COLO829 (cell line): ENCODE data around the gene PDLIM5.
"Not testable (repeated sequence)": the region's sequence is repeated elsewhere in the genome, so short reads cannot be mapped to it uniquely, and the experiment has no call there.

Source experiments
- DNase-seq: peaks from one replicate; pipeline ENCODE4 v3.0.0; 2012; ENCODE audit warnings: low spot score

The PDLIM5 gene

GRCh38 chr4:94530073-94530472 lies 78.3 kb downstream of the PDLIM5 start:
- DNase-seq: no peak

DNA sequence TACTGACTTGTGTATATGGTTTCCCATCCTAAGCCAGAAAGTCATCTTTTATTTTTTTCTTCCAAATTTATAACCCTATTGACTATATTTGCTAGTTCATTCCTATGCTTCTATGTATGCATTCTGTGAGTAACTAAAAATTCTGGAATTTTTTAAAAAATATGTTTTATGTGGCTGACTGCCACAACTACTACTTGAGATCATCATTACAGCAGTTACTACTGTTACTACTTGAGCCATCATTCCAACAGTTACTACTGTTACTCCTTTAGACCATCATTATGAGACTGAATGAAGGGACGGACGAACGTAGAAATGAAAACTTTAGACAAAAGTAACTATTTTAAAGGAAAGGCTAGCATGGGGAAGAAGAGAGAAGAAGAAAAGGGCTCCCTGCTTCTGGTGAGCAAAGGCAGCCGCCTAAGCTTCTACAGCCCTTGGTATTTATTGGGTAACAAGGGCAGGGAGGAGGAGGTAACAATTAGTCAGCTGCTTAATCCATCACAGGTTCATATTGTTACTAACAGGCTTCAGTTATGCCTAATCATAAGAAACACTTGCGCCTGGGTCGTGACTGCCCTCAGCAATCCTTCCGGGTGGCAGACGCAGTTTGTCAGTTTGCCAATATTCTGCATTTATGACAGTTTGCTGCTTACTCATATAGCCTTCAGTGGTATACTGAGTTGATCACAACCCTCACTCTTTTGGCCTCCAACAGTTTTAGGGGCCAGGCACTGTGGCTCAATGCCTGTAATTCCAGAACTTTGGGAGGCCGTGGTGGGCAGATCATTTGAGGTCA lies 80.4 kb downstream of the PDLIM5 start:
- no peak for DNase-seq

DNA sequence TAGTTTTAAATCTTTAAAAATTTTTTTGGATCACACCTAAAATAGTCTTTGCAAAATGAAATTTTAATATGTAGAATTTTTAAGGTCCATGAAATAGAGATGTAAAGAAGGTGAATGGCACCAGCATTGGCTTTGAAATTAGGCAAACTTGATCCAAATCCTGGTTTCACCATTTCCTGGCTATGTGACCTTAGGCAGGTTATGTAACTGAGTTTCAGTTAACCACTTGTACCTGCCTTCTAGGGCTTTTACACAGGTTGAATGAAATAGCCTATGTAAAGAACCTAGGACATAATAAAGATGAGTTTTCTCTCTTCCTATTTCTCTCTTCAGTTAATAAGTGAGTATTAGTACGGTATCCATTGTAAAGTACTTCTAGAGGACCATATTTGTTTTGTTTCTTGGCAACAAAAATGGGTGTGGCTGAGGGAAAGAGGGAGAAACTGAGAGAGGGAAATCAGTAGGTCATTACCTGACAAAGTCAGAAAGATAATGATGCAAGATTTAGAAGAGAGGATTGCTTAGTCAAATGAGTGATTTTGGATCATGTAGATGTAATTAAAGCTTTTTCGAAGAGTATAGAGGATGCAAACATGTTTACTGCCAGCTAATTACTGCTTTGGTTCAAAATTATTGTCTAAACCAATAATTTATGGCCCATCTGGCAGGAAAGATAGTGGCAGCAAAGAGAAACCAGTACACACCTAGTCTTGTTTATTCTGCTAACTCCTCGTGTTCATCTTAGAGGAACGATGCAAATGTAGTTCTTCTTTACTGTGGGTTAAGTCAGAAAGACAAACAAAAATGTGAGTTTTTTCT lies 81.9 kb downstream of the PDLIM5 start:
- no peak for DNase-seq

DNA sequence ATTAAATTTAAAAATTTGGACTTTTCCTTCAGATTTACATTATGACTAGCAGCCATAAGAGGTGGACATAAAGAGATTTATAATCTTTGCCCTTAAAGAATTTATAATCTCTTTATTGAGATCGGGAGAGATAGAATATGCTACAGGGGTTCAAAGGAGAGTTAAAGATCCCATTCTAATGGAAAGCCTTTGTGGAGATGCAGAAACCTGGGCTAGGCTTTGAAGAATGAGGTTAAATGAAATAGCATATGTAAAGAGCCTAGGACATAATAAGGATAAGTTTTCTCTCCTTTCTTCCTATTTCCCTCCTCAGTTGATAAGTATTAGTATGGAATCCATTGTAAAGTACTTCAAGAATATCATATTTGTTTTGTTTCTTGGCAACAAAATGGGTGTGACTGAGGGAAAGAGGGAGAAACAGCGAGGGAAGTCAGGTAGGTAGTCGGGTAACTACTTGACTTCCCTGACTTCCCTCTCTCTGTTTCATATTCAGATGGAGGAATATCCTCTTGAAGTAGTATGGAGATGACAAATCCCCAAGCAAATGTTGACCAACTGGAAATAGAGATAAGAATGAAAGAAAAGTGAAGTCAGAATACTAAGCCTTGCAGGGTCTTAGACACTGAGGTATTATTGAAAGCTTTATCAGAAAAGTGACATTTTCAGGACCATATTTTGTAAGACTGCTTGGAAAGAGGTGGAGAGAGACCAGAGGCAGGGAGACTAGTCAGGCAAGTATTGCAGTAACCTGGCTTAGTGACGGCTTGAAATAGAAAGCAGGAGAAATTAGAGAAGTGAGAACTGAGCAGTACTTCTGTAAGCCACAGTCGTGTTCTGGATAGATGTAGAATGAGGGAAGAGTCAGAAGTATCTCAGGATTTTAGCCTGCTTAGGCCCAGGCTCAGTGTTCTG lies 82.9 kb downstream of the PDLIM5 start:
- no peak for DNase-seq

DNA sequence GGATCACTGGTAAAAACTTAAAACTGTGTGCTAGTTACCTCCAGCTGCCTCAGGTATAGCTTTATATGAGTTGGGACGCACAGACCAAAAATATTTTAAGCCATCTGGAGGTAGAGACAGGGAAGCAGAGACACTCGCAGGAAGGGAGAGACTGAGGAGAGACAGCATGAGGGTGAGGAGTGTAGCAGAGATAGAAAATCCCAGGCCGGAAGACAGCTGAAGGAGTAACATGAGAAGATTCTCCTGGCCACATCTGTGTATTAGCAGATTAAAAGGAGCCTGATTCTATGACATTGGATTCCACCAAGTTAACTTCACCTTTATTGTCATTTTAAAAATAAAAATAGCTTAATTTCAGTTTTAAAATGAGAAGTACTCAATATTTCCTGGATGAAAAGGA lies 84.3 kb downstream of the PDLIM5 start:
- DNase-seq: no peak

DNA sequence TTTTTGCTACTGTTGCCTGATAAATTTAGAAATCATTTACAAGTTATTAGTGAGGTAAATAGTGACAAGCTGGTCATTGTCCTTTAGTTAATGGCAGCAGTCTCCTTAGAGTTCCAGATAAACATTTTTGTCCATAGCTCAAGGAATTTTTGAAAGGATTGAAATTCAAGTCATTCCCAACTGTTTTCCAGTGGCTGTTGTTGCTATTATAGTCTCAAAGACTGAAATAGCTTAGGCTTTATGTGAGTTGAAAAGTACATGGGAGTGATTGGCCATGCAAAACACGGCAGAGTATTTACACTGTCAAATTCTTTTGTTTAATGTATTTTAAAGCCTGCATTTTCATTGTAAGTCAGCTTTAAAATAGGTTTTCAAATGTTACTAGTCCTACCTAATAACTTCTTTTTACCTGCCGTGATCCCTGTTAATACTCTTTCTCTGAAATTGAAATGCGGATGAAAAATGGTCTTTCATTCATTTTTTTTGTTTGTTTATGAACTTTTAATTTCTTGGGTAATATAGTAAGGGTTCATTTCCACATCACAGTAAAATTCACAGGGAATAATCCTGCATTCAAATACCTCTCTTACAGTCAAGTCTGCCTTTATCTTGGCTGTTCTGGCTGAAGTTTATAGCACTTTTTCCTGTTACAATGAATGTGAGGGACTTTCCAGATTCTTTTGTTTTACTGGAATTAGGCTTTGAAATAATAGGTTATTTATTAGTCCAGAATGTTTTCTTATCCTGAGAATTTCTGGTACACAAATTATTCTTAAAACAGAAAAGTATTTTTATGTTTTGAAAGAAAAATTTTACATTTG lies 85.1 kb downstream of the PDLIM5 start:
- no peak for DNase-seq

- DNase-seq: no peak
Measured at GRCh38 chr4:94537921-94538628, 86.3 kb downstream of the PDLIM5 start.

- no peak for DNase-seq
Measured at GRCh38 chr4:94540476-94540875, 88.7 kb downstream of the PDLIM5 start.

DNA sequence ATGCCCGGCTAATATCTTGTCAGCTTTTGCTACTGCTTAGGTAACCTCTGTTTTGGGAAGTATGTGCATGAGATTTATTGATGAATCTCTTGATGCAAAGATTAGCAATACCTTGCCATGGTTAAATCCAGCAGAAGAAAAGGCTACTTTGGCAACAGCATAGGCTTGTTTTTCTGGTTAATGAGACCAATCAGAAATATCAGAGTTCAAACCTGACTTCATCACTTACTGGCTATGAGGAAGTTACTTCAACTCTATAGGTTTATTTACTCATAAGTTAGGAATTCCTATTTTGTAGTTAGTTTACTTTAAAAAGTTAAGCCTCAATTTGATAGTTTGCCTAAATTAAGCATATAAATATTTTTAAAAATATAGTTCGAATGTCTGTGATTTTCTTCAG lies 93.1 kb downstream of the PDLIM5 start:
- DNase-seq: no peak

GRCh38 chr4:94545296-94545695 lies 93.6 kb downstream of the PDLIM5 start:
- peak; percentile 75 for DNase-seq

GRCh38 chr4:94546949-94547348 lies 95.2 kb downstream of the PDLIM5 start:
- no peak for DNase-seq

DNA sequence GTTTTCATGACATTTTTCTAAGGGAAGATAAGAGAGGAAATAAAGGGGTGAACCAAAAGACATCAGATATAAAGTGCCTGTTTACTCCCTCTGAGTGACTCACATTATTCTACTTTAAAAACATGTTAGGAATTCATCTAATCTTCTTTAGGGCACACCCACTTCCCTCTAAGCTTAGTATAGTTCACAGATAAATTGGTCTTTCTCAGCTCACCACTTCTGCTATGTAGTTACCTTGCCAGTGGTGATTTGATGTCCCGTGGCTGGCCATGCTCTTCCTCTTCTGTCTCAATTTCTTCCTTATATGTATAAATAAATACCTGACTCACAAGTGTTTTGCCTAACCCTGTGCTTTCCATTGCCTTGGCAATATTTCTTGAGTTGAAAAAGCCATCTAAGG lies 96.8 kb downstream of the PDLIM5 start:
- peak; percentile 64 for DNase-seq

GRCh38 chr4:94550352-94550751 lies 98.6 kb downstream of the PDLIM5 start:
- DNase-seq: no peak

- DNase-seq: no peak
Measured at GRCh38 chr4:94550851-94551250, 99.1 kb downstream of the PDLIM5 start.

DNA sequence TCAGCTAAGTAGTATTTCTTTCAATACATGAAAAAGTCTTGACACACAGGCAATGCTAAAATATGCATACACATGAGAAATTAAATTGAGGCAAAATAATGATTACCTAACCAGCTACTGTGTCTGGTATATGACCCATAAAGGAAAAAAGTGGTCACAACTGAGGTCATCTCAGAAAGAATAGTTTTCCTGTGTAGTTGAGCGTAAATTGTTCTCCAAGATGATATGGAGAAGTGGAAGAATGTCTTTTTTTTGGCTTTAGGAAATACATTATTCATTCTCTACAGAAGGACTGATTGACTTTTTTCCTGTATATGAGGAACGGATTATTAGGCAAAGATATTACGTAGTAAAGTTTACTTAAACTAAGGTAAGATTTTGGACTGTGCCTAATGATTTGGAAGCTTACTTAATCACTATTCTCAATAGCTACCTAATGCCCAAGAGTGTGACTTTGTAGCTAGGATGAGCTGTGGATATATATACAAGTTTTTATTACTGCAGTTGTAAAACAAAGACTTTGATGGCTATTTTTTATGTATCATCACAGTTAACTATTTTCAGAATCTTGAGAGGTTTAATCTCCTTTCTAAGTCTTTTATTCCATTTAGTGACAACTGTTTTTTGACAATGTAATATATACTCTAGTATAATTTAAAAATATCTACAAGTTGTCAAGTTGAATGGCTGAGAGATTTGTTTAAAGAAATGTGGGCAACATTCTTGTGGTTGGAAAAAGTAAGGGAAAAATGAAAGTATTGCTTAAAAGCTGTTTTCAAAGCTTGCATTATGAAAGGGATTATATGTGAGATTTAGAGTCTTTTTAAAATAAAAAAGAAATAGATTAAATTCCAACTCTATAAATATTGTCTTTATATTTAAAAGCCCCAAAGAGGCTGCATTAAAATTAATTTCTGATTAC lies 100.2 kb downstream of the PDLIM5 start:
- no peak for DNase-seq

GRCh38 chr4:94556047-94556446 lies 104.3 kb downstream of the PDLIM5 start:
- DNase-seq: not testable (repeated sequence)

DNA sequence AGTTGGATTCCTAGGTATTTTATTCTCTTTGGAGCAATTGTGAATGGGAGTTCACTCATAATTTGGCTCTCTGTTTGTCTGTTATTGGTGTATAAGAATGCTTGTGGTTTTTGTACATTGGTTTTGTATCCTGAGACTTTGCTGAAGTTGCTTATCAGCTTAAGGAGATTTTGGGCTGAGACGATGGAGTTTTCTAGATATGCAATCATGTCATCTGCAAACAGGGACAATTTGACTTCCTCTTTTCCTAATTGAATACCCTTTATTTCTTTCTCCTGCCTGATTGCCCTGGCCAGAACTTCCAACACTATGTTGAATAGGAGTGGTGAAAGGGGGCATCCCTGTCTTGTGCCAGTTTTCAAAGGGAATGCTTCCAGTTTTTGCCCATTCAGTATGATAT lies 105.9 kb downstream of the PDLIM5 start:
- not testable (repeated sequence) for DNase-seq

DNA sequence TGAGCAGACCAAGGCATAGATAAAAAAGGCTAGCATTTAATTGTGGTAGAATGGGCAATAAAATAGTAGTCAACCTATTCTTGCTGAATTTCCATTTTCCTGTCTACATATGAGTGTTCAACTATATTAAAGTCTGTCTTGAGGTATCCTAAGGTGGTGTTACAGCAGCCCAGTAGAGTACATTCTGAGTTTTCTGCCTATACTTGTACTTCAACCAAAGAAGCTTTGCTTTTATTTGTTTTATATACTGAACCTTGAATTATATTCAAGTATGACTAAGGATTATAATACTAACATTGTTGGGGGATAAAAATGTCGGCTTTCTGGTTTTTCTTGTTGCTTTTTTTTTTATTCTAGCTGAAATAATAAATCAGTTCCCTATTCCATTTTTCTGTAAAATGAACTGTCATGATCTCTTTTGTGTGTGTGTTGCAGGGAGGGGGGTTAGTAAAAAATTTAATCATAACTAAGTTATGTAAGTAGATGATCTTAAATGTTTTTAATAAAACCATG lies 106.7 kb downstream of the PDLIM5 start:
- no peak for DNase-seq

DNA sequence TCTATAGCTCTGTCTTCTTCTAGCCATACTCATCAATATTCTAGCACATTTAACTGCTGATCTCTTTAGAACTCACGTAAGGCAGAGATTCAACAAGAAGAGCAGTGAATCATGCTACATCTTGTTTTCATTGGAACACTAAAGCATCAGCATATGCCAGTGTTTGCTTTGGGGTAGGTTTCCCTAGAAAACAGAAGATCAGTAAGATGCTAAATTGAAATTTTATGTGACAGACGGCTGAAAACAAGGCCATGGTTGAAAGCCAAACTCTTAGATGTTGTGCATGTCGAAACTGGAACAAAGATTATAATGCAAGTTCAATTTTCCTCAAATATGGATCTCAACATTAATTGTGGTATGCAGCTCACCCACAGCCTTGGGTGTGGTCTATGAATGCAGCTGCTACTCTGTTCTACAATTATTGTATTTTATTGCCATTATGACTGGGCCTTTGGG lies 107.6 kb downstream of the PDLIM5 start:
- DNase-seq: no peak
